MM.1S (cell line): ENCODE data around the gene TPK1.

Experiments used
- EZH2 ChIP-seq: fragments of 300-600 bp; sonication (generic); optimal IDR thresholded peaks from 2 replicates; pipeline ENCODE3; 2017; ENCODE audit warnings: low read depth, mild to moderate bottlenecking, antibody characterized with exemption, low read length, mixed read lengths
- TF ChIP-seq, protein P1 (sequence below): fragments of 300-600 bp; sonication (generic); IDR thresholded peaks from 2 replicates; pipeline ENCODE4 v1.5.1; 2016; ENCODE audit warnings: antibody characterized with exemption, low read length, mixed read lengths

GRCh38 chr7:144863320-144863647 lies 27.4 kb upstream of the TPK1 start:
- TF ChIP-seq, protein P1, sequence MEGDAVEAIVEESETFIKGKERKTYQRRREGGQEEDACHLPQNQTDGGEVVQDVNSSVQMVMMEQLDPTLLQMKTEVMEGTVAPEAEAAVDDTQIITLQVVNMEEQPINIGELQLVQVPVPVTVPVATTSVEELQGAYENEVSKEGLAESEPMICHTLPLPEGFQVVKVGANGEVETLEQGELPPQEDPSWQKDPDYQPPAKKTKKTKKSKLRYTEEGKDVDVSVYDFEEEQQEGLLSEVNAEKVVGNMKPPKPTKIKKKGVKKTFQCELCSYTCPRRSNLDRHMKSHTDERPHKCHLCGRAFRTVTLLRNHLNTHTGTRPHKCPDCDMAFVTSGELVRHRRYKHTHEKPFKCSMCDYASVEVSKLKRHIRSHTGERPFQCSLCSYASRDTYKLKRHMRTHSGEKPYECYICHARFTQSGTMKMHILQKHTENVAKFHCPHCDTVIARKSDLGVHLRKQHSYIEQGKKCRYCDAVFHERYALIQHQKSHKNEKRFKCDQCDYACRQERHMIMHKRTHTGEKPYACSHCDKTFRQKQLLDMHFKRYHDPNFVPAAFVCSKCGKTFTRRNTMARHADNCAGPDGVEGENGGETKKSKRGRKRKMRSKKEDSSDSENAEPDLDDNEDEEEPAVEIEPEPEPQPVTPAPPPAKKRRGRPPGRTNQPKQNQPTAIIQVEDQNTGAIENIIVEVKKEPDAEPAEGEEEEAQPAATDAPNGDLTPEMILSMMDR, result no peak
- no peak for TF ChIP-seq EZH2
